Natural killer cell treated with Interleukin-12 subunit alpha and Interleukin-12 subunit beta and Interleukin-15 and Interleukin-18, amount 100 ng/mL, for 72 hours (primary cell): ENCODE measurements around the gene RAN. TPM values are rescaled to one million over a fixed set of nuclear protein-coding genes. Genes with fewer than 3 reads are reported as not detected.
"Not testable (repeated sequence)": the region's sequence is repeated elsewhere in the genome, so short reads cannot be mapped to it uniquely, and the experiment has no call there.

Experiments used
- ATAC-seq, 2 donors: fragments of 150-1000 bp; cut with Tn5 transposase in 1 of 2; sonication (Bioruptor Pico), chemical (Tn5 transposase) in 1 of 2; 2 replicates each; pipeline ENCODE4 v1.10.0; 2021
- DNase-seq: peaks from one replicate; pipeline ENCODE4 v3.0.0; 2022; ENCODE audit warnings: low spot score
- H3K27ac Mint-ChIP-seq, 2 donors: 1 replicate in 1 of 2; 2 replicates in 1 of 2; pipeline ENCODE4 v1.8.0; 2022; ENCODE audit warnings: mixed read lengths in 2 of 2, mild to moderate bottlenecking in 1 of 2, moderate library complexity in 1 of 2
- H3K27me3 Mint-ChIP-seq, 2 donors: 1 replicate in 1 of 2; 2 replicates in 1 of 2; pipeline ENCODE4 v1.8.0; 2022; ENCODE audit warnings: mixed read lengths in 2 of 2
- H3K36me3 Mint-ChIP-seq: one replicate; pipeline ENCODE4 v1.8.0; 2022; ENCODE audit warnings: mixed read lengths
- H3K4me1 Mint-ChIP-seq, 2 donors: 1 replicate in 1 of 2; 2 replicates in 1 of 2; pipeline ENCODE4 v1.8.0; 2022; ENCODE audit warnings: low read depth in 2 of 2, mixed read lengths in 2 of 2, mild to moderate bottlenecking in 1 of 2
- H3K4me3 Mint-ChIP-seq: one replicate; pipeline ENCODE4 v1.8.0; 2022; ENCODE audit warnings: mixed read lengths
- H3K9me3 Mint-ChIP-seq: 2 replicates; pipeline ENCODE4 v1.8.0; 2022; ENCODE audit warnings: mixed read lengths
- total RNA-seq, 2 donors: library from RNA; stranded (reverse); gene quantifications; one replicate each; pipeline ENCODE4 v1.2.3, GENCODE V29; 2022

Gene RAN
- total RNA-seq, 2 donors from 2014 or later = 1,073 to 1,486 TPM

DNA sequence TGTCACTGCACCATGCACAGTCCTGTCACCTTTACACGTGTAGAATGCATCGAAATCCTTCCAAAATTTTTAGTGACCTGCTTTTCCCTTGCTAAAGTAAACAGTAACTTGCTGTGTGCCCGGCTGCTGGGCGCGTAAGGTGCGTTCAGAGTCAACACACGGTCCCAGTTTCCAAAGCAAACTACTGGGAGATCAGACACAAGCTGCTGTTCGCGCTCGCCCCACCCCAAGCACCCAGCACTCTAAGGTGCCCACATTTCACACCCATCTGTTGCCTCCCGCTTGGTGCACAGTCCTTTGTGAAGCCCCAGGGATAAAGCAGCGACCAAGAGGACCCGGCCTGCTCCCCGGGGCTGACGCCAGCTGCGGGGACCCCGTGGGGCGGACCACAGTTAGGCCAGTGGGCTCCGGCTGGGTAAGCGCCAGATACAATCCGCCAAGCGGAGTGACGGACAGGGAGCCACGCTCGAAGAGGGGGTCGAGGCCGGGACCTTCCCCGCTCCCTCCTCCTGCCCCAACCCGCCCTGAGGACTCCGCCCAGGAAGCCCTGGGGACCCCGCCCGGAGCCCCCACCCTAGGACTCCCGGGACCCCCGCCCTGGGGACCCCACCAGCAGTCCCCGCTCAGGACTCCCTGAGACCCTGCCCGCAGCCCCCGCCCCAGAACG lies 33.4 kb upstream of the RAN start:
- peak; percentile 60 for DNase-seq
- H3K9me3 Mint-ChIP-seq = no peaks in the 10 kb centered on the region
- H3K4me3 Mint-ChIP-seq = peak overlapping the region; percentile 66
- ATAC-seq = peak in 1 of 2 donors; percentile 46
- peaks cover 0 to 6% of the 10 kb centered on the region in 2 donors for H3K27me3 Mint-ChIP-seq
- no peaks in the 10 kb centered on the region for H3K36me3 Mint-ChIP-seq
- no peak overlapping the region for H3K27ac Mint-ChIP-seq
- peaks cover 11 to 12% of the 10 kb centered on the region in 2 donors for H3K4me1 Mint-ChIP-seq

DNA sequence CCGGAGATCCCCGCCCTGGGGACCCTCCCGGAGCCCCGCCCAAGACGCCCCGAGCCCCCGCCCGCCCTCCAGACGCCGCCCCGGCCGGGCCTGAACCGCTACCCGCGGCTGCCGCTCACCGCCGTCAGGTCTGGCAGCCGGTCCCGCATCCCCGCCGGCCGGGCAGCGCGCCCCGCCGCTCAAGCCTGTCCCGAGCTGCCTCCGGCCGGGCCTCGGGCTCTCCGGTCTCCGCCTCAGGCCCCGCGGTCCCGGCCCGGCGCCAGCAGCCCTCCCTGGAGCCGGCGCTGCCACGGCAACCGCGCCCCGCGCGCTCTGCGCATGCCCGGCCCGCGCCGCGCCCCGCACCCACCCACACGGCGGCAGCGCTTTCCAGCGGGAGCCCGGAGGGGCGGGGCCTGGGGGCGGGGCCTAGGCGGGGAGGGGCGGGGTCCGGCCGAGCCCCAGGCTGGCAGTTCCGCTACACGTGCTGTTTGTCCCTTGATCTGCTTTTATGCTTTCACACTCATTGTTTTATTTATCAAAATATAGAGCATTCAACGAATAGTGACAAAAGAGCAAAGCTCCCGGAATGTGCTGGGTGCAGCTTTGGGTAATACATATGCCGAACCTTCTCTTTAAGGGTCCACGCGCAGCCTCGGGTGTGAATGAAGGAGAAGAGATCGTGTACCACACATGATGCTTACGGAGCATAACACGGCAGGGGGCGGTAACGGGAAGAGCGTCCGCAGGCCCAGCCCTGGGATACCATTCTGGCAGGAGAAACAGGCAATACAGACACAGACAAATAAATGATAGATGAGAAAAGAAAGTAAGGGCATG lies 32.7 kb upstream of the RAN start, which contains the start of gene STX2:
Gene STX2, minus strand, starts transcription at position 300 of the 819 bp plus-strand sequence. Its CDS starts 151 bp downstream, at position 149.
- Mint-ChIP-seq H3K36me3 (no peaks in the 10 kb centered on the region), H3K27ac (peak within 1 kb of the TSS in 1 of 2 donors; percentile 4), H3K4me1 (peaks cover 11 to 12% of the 10 kb centered on the region in 2 donors), H3K27me3 (peaks cover 0 to 6% of the 10 kb centered on the region in 2 donors), H3K4me3 (peak within 1 kb of the TSS; percentile 85), H3K9me3 (no peaks in the 10 kb centered on the region)
- ATAC-seq (peak; percentile 97 to 98), DNase-seq (peak; percentile 92)

DNA sequence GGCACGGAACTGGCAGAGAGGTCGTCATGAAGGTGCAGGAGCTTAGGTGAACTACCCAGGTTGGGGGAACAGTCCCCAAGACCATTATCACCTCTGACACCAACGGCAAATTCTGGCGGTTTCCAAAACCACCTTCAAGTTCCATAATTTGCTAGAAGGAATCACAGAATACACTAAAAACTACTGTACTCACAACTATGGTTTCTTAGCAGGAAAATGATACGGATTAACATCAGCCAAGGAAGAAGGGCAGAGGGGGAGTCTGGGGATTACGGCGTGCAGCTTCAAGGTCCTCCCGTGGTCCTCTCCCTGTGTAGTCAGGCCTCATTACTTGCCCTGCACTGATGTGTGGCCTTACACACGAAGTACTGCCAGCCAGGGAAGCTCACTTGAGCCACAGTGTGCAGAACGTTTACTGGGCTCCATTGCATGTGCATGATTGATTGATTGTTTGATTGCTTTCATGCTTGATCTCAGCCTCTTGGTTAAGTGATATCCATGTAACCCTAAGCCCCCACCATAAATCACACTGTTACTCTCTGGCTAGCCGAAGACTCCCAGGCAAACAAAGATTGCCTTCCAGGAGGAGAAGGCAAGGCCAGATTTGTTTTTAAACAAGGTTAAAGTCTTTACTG lies 32.0 kb upstream of the RAN start:
- Mint-ChIP-seq H3K27ac (peak overlapping the region in 1 of 2 donors; percentile 4), H3K9me3 (no peaks in the 10 kb centered on the region), H3K4me3 (peak overlapping the region; percentile 85), H3K4me1 (peaks cover 11 to 12% of the 10 kb centered on the region in 2 donors), H3K36me3 (no peaks in the 10 kb centered on the region), H3K27me3 (peaks cover 0 to 6% of the 10 kb centered on the region in 2 donors)
- no peak for DNase-seq
- ATAC-seq = no peak

DNA sequence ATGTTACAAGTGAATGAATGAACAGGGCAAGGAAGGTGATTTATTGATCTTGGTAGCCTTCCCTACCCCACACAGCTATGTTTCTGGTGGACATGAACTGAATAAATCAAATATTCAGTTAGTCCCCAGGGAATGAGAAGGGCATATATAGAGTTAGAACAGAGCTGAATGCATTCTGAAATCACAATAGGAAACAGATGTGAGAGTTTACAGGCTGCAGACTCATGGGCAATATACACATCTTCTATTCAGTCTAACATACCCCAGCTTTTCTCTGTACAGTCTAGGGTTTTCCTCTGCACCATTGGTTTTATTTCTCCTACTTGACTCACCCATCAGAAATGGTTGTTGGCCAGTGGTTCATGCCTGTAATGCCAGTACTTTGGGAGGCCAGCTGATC lies 25.5 kb upstream of the RAN start:
- H3K4me3 Mint-ChIP-seq = no peak overlapping the region
- ATAC-seq (no peak), DNase-seq (no peak)
- peaks cover 6 to 13% of the 10 kb centered on the region in 2 donors for H3K27me3 Mint-ChIP-seq
- H3K27ac Mint-ChIP-seq = no peak overlapping the region
- no peaks in the 10 kb centered on the region for H3K9me3 Mint-ChIP-seq
- no peaks in the 10 kb centered on the region for H3K4me1 Mint-ChIP-seq
- H3K36me3 Mint-ChIP-seq = no peaks in the 10 kb centered on the region

DNA sequence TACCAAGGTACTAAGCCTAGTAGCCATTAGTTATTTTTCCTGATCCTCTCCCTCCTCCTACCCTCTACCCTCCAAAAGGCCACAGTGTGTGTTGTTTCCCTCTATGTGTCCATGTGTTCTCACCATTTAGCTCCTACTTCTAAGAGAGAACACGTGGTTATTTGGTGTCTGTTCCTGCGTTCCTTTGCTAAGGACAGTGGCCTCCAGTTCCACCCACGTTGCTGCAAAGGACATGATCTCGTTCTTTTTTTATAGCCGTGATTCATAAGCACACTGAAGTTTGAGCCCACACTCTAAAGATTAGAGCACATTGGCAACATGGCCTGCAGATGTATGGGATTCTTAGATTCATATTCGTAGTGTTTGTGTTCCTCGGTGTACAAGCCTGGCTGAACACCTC lies 24.8 kb upstream of the RAN start:
- Mint-ChIP-seq H3K27ac (no peak overlapping the region), H3K27me3 (peaks cover 4 to 13% of the 10 kb centered on the region in 2 donors), H3K9me3 (no peaks in the 10 kb centered on the region), H3K4me3 (no peak overlapping the region), H3K36me3 (no peaks in the 10 kb centered on the region), H3K4me1 (no peaks in the 10 kb centered on the region)
- DNase-seq = no peak
- ATAC-seq = no peak

DNA sequence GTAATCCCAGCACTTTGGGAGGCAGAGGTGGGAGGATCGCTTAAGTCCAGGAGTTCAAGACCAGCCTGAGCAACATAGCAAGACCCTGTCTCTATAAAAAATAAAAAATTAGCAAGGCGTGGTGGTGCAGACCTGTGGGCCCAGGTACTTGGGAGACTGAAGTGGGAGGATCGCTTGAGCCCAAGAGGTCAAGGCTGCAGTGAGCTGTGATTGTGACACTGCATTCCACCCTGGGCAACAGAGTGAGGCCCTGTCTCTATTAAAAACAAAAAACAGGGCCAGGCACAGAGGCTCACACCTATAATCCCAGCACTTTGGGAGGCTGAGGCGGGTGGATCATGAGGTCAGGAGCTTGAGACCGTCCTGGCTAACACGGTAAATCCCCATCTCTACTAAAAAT lies 23.8 kb upstream of the RAN start:
- H3K4me3 Mint-ChIP-seq = not testable (repeated sequence)

DNA sequence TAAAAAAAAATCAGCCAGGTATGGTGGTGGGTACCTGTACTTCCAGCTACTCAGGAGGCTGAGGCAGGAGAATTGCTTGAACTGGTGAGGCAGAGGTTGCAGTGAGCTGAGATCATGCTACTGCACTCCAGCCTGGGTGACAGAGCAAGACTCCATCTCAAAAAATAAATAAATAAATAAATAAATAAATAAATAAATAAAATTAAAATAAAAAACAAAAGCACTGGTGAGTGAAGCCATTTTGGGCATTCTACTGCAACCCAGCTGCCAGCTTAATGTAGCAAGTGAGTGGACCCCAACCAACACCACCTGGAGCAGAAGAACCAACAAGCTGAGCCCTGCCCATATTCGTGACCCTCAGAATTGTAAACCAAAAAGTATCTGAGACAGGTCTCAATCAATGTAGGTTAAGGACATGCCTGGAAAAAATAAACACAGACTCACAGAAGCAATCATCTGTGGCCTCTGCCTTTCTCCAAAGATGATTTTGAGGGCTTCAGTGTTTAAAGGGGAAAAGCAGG lies 23.0 kb upstream of the RAN start:
- not testable (repeated sequence) for H3K9me3 Mint-ChIP-seq, H3K4me3 Mint-ChIP-seq, DNase-seq, H3K4me1 Mint-ChIP-seq, H3K27ac Mint-ChIP-seq, ATAC-seq, H3K36me3 Mint-ChIP-seq
- peaks cover 0 to 14% of the 10 kb centered on the region in 2 donors for H3K27me3 Mint-ChIP-seq

More for the DNA sequence above, 23.8 kb upstream of the RAN start:
- not testable (repeated sequence) for H3K27ac Mint-ChIP-seq, ATAC-seq, DNase-seq, H3K4me1 Mint-ChIP-seq, H3K9me3 Mint-ChIP-seq, H3K36me3 Mint-ChIP-seq
- H3K27me3 Mint-ChIP-seq = peaks cover 0 to 13% of the 10 kb centered on the region in 2 donors

DNA sequence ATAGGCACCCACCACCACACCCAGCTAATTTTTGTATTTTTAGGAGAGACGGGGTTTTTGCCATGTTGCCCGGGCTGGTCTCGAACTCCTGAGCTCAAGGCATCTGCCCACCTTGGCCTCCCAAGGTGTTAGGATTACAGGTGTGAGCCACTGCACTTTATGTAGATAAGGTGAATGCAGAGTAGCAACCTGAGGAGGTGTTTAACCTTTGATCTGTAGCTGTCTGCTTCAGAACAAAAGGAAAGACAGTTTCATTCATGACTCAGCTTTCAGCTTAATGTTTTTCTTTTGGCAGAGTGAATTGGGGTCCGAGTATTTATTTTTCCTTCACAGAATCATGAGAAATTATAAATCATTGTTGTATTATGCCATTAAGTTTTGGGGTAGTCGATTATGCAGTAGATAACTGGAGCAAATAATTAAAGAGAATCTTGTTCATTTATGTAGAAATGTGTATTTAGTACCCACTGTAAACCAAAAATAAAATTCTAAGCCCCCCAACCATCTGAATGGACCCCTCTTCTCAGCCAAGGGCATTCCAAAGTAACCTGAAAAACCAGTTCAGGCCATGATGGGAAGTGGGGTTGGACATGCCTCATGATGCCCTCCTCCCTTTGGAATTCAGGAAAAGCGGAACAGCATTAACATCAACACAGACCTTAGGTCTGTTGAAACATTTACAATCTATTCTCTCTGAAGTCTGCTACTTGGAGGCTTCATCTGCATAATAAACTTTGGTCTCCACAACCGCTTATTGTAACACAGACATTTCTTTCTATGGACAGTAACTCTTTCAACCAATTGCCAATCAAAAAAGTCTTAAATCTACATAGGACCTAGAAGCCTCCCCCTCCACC lies 22.1 kb upstream of the RAN start:
- Mint-ChIP-seq H3K27me3 (peaks cover 0 to 16% of the 10 kb centered on the region in 2 donors), H3K9me3 (no peaks in the 10 kb centered on the region), H3K4me1 (no peaks in the 10 kb centered on the region), H3K27ac (no peak overlapping the region), H3K36me3 (no peaks in the 10 kb centered on the region), H3K4me3 (no peak overlapping the region)
- ATAC-seq = no peak
- no peak for DNase-seq

DNA sequence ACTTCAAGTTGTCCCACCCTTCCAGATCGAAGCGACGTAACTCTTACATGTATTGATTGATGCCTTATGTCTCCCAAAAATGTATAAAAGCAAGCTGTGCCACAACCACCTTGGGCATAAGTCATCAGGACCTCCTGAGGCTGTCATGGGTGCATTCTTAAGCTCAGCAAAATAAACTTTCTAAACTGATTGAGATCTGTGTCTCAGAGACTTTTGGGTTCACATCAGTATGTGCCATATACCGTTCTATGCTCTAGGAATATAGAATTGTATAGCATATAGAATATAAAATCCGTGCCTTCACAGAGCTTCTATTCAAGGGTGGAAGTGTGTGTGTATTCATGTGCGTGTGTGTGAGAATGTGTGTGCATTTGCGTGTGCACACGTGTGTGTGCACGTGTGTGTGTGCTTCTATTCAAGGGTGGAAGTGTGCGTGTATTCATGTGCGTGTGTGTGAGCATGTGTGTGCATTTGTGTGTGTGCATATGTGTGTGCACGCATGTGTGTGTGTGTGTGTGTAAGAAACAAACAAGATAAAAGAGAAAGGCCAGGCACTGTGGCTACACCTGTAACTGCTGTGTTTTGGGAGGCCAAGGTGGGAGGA lies 21.3 kb upstream of the RAN start:
- no peaks in the 10 kb centered on the region for H3K9me3 Mint-ChIP-seq
- no peak for ATAC-seq
- no peaks in the 10 kb centered on the region for H3K36me3 Mint-ChIP-seq

DNA sequence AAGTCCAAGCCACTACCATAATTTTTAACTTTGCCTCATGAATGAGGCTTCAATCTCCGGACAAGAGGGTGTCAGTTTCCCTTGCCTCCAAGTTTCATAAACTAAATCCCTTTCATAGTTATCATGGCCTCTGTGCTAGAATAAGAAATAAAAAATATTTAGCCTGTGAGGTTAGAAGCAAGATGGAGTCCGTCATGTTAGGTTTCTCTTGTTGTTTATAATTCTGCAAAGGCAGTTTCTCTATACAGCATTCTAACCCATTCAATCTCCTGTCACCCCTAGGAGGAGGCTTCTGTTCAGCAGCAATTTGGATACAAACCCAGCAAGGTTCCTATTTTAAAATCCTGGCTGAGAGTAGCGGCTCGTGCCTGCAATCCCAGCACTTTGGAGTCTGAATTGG lies 15.8 kb upstream of the RAN start:
- ATAC-seq = no peak
- no peak for DNase-seq
- no peaks in the 10 kb centered on the region for H3K36me3 Mint-ChIP-seq

More for the DNA sequence above, 21.3 kb upstream of the RAN start:
- no peak for DNase-seq
- peaks cover 0 to 19% of the 10 kb centered on the region in 2 donors for H3K27me3 Mint-ChIP-seq
- H3K4me3 Mint-ChIP-seq = no peak overlapping the region
- no peaks in the 10 kb centered on the region for H3K4me1 Mint-ChIP-seq
- H3K27ac Mint-ChIP-seq = no peak overlapping the region

DNA sequence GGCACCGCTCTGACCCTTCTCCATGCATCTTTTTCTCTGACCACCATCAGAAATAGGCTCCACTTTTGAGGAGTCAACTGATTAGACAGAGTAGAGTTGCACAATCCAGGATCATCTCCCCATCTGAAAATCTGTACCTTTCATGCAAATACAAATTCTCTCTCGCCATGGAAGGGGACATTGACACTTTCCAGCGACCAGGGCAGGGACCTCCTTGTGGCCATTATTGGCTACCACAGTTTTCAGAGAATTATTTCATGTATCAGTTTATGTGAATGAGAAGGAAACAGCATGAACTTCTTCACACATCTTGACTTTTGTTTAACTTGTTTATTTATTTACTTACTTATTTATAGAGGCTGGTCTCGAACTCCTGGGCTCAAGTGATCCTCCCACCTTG lies 13.8 kb upstream of the RAN start:
- no peak for ATAC-seq

More for the DNA sequence above, 15.8 kb upstream of the RAN start:
- H3K4me1 Mint-ChIP-seq = no peaks in the 10 kb centered on the region
- H3K4me3 Mint-ChIP-seq = no peak overlapping the region
- H3K27ac Mint-ChIP-seq = no peak overlapping the region
- H3K27me3 Mint-ChIP-seq = peaks cover 8 to 12% of the 10 kb centered on the region in 2 donors
- H3K9me3 Mint-ChIP-seq = no peaks in the 10 kb centered on the region

DNA sequence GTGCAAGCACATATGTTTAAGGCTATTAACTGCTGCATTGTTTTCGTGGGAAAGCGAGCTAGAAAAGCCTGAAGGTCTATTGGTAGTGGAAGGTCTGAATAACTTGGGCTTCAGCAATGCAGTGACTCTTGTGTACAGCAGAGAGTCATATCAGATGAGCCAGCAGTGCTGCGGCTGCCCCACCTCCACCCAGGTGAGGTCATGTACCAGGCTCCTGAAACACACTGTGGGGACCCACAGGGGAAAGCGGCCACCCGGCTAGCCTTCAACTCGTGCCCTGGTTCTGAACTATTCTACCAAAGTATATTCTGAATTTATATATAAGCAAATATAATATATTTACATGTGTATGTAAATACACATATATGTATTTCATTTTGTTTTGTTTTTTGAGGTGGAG lies 12.7 kb upstream of the RAN start:
- H3K27me3 Mint-ChIP-seq = peaks cover 8 to 9% of the 10 kb centered on the region in 2 donors
- H3K36me3 Mint-ChIP-seq = no peaks in the 10 kb centered on the region
- H3K9me3 Mint-ChIP-seq = no peaks in the 10 kb centered on the region
- no peak overlapping the region for H3K27ac Mint-ChIP-seq
- no peak for DNase-seq
- no peaks in the 10 kb centered on the region for H3K4me1 Mint-ChIP-seq
- no peak overlapping the region for H3K4me3 Mint-ChIP-seq
- no peak for ATAC-seq

More for the DNA sequence above, 13.8 kb upstream of the RAN start:
- Mint-ChIP-seq H3K27me3 (peaks cover 8 to 12% of the 10 kb centered on the region in 2 donors), H3K4me3 (no peak overlapping the region), H3K9me3 (no peaks in the 10 kb centered on the region), H3K4me1 (no peaks in the 10 kb centered on the region), H3K36me3 (no peaks in the 10 kb centered on the region), H3K27ac (no peak overlapping the region)
- DNase-seq = no peak
